Keratinocyte (primary cell): ENCODE measurements around the gene ANO9. TPM values are rescaled to one million over a fixed set of nuclear protein-coding genes. Genes with fewer than 3 reads are reported as not detected.

Source experiments
- DNase-seq: peaks from one replicate; pipeline ENCODE4 v3.0.0-alpha.2; 2011; ENCODE audit warnings: low read depth, missing footprints, low spot score
- FAIRE-seq: peaks from 2 replicates; lab custom pipeline; 2011; peaks lifted over from hg19 to GRCh38; lab: Jason Lieb, UNC
- H2AFZ ChIP-seq: 2 replicates; pipeline ENCODE4 v1.6.0; 2012; ENCODE audit warnings: low read length, control low read depth, inconsistent platforms; ENCODE audit not compliant: control insufficient read depth
- H3K27ac ChIP-seq: 2 replicates; pipeline ENCODE4 v1.5.1; 2011; ENCODE audit warnings: low read length; ENCODE audit not compliant: control insufficient read depth, insufficient read depth
- H3K27me3 ChIP-seq: 3 replicates; pipeline ENCODE4 v1.6.0; 2011; ENCODE audit warnings: low read length; ENCODE audit not compliant: control insufficient read depth, insufficient read depth; ENCODE audit errors: extremely low read depth
- H3K36me3 ChIP-seq, 2 experiments: 2 replicates in 1 of 2; 3 replicates in 1 of 2; pipeline ENCODE4 v1.5.1; 2011; ENCODE audit warnings: low read length in 2 of 2, mild to moderate bottlenecking in 1 of 2; ENCODE audit not compliant: control insufficient read depth in 2 of 2, insufficient read depth in 2 of 2; ENCODE audit errors: extremely low read depth in 1 of 2
- H3K4me1 ChIP-seq: 3 replicates; pipeline ENCODE4 v1.5.1; 2011; ENCODE audit warnings: low read length; ENCODE audit not compliant: control insufficient read depth, insufficient read depth; ENCODE audit errors: extremely low read depth
- H3K4me2 ChIP-seq: 3 replicates; pipeline ENCODE4 v1.6.0; 2011; ENCODE audit warnings: low read depth, low read length; ENCODE audit not compliant: control insufficient read depth, insufficient read depth; ENCODE audit errors: extremely low read depth
- H3K4me3 ChIP-seq, 3 experiments: fragments of 200-600 bp in 1 of 3; sonication (generic) in 1 of 3; 2 replicates in 2 of 3; 3 replicates in 1 of 3; pipeline ENCODE4 v1.5.1; 2011 to 2016; ENCODE audit warnings: low read length in 3 of 3, mild to moderate bottlenecking in 3 of 3, control low read depth in 2 of 3, inconsistent platforms in 1 of 3, low read depth in 1 of 3, mixed read lengths in 1 of 3, mixed run types in 1 of 3, moderate library complexity in 1 of 3; ENCODE audit not compliant: control insufficient read depth in 2 of 3, insufficient read depth in 2 of 3; ENCODE audit errors: extremely low read depth in 1 of 3
- H3K79me2 ChIP-seq: 2 replicates; pipeline ENCODE4 v1.6.0; 2012; ENCODE audit warnings: low read length; ENCODE audit not compliant: control insufficient read depth, insufficient read depth
- H3K9ac ChIP-seq: 3 replicates; pipeline ENCODE4 v1.6.0; 2011; ENCODE audit warnings: low read length; ENCODE audit not compliant: control insufficient read depth, insufficient read depth; ENCODE audit errors: extremely low read depth
- H3K9me1 ChIP-seq: 3 replicates; pipeline ENCODE4 v1.6.0; 2011; ENCODE audit warnings: low read length; ENCODE audit not compliant: control insufficient read depth, insufficient read depth; ENCODE audit errors: extremely low read depth
- H3K9me3 ChIP-seq: 2 replicates; pipeline ENCODE4 v1.5.1; 2012; ENCODE audit warnings: low read depth, low read length; ENCODE audit not compliant: control insufficient read depth
- H4K20me1 ChIP-seq: 3 replicates; pipeline ENCODE4 v1.6.0; 2011; ENCODE audit warnings: low read length; ENCODE audit not compliant: control insufficient read depth, insufficient read depth; ENCODE audit errors: extremely low read depth
- CTCF ChIP-seq, 3 experiments: IDR thresholded peaks in 1 of 3; conservative IDR thresholded peaks in 1 of 3; optimal IDR thresholded peaks in 1 of 3; 2 replicates in 2 of 3; 3 replicates in 1 of 3; pipeline versions ENCODE3 to v1.5.1; 2011; ENCODE audit warnings: low read length in 3 of 3, mild to moderate bottlenecking in 3 of 3, moderate library complexity in 2 of 3, control low read depth in 1 of 3, inconsistent platforms in 1 of 3; ENCODE audit not compliant: insufficient read depth in 2 of 3; ENCODE audit errors: extremely low read depth in 1 of 3
- EZH2 ChIP-seq: IDR thresholded peaks from one replicate; pipeline ENCODE4 v1.6.1; 2012; ENCODE audit warnings: inconsistent platforms, mild to moderate bottlenecking, low read length, moderate library complexity
- dilution Hi-C: fragments of 300-500 bp; cut with MboI; formaldehyde crosslinking; loops from one replicate; pipeline ENCODE4 v1.7.0; 2020; ENCODE audit warnings: low sequenced_read_pairs; ENCODE audit not compliant: extremely low pct_ligation_motif_present
- polyA plus RNA-seq, 5 experiments: library from polyadenylated mRNA; depleted of rRNA in 3 of 5; stranded (reverse) in 3 of 5; stranded (forward) in 1 of 5; unstranded in 1 of 5; fragments of >200 nt; gene quantifications; 1 replicate in 1 of 5; 2 replicates in 3 of 5; 3 replicates in 1 of 5; pipeline versions ENCODE4 v1.2.1 to v1.2.3, GENCODE V29; 2011 to 2012; ENCODE audit warnings: missing spikeins in 2 of 5, low read depth in 1 of 5, low replicate concordance in 1 of 5

ANO9 gene
- polyA plus RNA-seq, 1 donor (not counting 4 experiments of a cell fraction or from before 2014, with no cell fraction given): 16.1 TPM

- TF ChIP-seq CTCF (optimal IDR thresholded peaks at IDR 0.05 in 1 of 3, IDR thresholded peaks at IDR 0.05 in 1 of 3, conservative IDR thresholded peaks at IDR 0.05 in 1 of 3; ENCODE audit: extremely low read depth in 1 of 3, insufficient read depth in 2 of 3, low read length in 3 of 3) (no peak), EZH2 (no peak)
- Histone ChIP-seq H3K9me1 (no peaks in the 10 kb centered on the region), H3K27ac (no peak overlapping the region), H2AFZ (no peak overlapping the region), H3K36me3 (peaks cover 0 to 14% of the 10 kb centered on the region in 2 experiments), H3K79me2 (peaks cover 42% of the 10 kb centered on the region), H3K27me3 (no peaks in the 10 kb centered on the region), H3K9ac (no peak overlapping the region), H3K4me3 (no peak overlapping the region), H3K4me1 (no peaks in the 10 kb centered on the region), H3K4me2 (no peak overlapping the region), H4K20me1 (no peaks in the 10 kb centered on the region), H3K9me3 (no peaks in the 10 kb centered on the region)
- DNase-seq (no peak), FAIRE-seq (no peak)
- dilution Hi-C loops: no loop called here
Measured at GRCh38 chr11:472816-473215, 31.0 kb upstream of the ANO9 start.

- no peak overlapping the region for H2AFZ ChIP-seq
- H3K4me1 ChIP-seq: no peaks in the 10 kb centered on the region
- H3K9ac ChIP-seq: no peak overlapping the region
- no peaks in the 10 kb centered on the region for H3K9me1 ChIP-seq
- no peak overlapping the region for H3K4me3 ChIP-seq
- no peak for FAIRE-seq
- H4K20me1 ChIP-seq: no peaks in the 10 kb centered on the region
- no peak overlapping the region for H3K27ac ChIP-seq
- no peak for DNase-seq
- H3K36me3 ChIP-seq: peaks cover 0 to 14% of the 10 kb centered on the region in 2 experiments
- H3K9me3 ChIP-seq: no peaks in the 10 kb centered on the region
- H3K4me2 ChIP-seq: no peak overlapping the region
- dilution Hi-C loops: no loop called here
- no peaks in the 10 kb centered on the region for H3K27me3 ChIP-seq
- TF ChIP-seq CTCF (optimal IDR thresholded peaks at IDR 0.05 in 1 of 3, IDR thresholded peaks at IDR 0.05 in 1 of 3, conservative IDR thresholded peaks at IDR 0.05 in 1 of 3; ENCODE audit: extremely low read depth in 1 of 3, insufficient read depth in 2 of 3, low read length in 3 of 3): no peak
- TF ChIP-seq EZH2: no peak
- H3K79me2 ChIP-seq: peaks cover 42% of the 10 kb centered on the region
Measured at GRCh38 chr11:472272-472671, 30.5 kb upstream of the ANO9 start.
